Activated naive CD8-positive, alpha-beta T cell treated with anti-CD3 and anti-CD28 coated beads, Interleukin-2, amount 50 U/mL, for 16 hours (primary cell): ENCODE data around the gene GLB1L2.
"Not testable (repeated sequence)": the region's sequence is repeated elsewhere in the genome, so short reads cannot be mapped to it uniquely, and the experiment has no call there.

ENCODE experiments used
- DNase-seq: peaks from one replicate; pipeline ENCODE4 v3.0.0-alpha.2; 2020; ENCODE audit warnings: low read depth, low spot score

Gene GLB1L2

GRCh38 chr11:134328433-134328832 lies 3.4 kb upstream of the GLB1L2 start:
- no peak for DNase-seq

- no peak for DNase-seq
Measured at GRCh38 chr11:134330611-134331353, 1.0 kb upstream of the GLB1L2 start.

GRCh38 chr11:134332189-134332631 lies 422 bp downstream of the GLB1L2 start:
- no peak for DNase-seq

GRCh38 chr11:134332782-134333181 lies 994 bp downstream of the GLB1L2 start:
- DNase-seq: no peak

DNA sequence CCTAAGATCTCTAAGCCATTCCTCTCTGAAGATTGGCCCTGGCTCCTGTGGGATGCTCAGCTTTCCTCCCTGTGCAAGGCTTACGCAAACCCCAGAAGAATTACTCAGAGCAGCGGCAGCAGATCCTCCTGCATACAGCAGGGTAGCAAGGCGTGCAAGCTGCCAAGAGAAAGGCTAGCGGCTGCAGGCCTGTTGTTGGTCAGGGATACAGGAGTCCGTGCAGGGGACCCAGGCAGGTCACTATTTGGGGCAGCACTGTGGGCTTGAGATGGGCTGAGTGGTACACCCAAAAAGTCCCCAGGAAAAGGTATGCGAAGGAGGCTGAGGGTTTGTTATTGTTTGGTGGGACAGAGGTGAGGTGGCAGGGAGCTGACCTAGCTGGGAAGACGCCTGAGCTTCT lies 1.5 kb downstream of the GLB1L2 start:
- no peak for DNase-seq

DNA sequence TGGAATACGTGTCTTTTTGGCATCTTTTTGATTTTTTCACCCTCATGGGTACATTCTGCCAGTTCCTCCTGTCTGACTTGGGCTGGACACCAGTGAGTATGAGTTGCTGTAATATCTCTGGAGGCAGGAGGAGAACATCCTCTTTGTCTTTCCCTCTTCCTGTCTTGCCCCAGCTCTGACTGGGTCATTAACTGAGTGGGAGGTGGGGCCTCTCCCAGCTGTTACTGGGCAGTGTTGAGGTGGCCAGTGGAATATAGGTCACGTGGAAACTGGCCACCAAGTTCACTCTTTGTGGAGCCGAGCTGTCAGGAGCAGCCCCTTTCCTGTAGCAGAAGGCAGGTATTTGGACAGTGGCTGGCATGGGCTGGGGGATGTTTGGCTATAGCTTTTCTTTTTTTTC lies 2.2 kb downstream of the GLB1L2 start:
- DNase-seq: no peak

DNA sequence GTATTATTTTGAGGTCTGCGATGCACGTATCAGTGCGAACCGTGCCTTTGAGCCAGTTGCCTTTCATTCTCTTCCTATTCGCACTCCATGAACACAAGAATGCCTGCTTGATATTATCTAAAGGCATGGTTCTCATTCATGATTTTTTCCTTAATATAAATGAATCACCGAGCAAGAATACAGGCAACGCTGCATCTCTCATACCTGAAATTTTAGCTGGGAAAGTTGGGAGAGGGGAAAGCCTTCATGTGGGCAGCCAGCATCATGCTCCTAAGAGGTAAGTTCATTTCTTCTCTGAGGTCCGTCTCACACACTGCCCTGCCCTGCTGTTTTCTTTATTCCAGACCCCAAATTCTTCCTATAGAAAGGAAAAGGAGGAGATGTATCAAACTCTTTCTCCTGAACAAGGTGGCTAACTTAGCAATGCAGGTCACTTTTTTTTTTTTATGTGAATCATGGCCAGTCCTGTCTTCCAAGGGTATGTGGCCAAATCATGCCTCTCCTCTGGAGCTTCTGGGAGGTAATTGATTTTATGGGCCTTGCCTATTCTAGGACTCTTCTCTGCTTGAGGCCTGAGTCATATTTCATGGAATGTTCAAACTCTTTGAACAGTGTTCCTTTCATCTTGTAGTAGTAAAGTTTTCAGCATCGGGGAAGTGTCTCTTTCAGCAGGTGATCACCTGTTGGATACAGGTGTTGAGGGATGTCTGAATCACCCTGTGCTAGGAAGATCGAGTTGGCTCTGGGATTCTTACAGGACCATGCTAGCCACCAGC lies 3.2 kb downstream of the GLB1L2 start:
- no peak for DNase-seq

- DNase-seq: no peak
Measured at GRCh38 chr11:134337051-134337450, 5.3 kb downstream of the GLB1L2 start.

GRCh38 chr11:134338068-134338467 lies 6.3 kb downstream of the GLB1L2 start:
- no peak for DNase-seq

DNA sequence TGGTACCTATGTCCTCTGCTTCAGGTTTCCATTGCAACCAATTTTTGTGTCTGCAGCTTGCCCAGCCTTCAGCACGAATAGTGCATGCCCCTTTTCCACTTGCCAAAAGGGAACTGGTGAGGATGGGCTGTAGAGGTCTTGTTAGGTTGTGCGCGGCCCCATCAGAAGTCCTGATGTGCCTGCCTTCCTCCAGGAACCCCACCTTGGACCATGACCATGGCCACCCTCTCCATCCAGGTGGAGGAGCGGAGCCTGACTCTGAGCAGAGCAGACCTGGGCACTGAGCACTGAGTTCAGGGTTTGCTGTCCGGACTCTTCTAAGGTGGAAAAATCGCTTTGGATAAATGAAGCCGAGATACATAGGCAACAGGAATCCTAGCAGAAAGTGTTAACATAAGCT lies 6.9 kb downstream of the GLB1L2 start:
- no peak for DNase-seq

GRCh38 chr11:134339756-134340155 lies 8.0 kb downstream of the GLB1L2 start:
- no peak for DNase-seq

DNA sequence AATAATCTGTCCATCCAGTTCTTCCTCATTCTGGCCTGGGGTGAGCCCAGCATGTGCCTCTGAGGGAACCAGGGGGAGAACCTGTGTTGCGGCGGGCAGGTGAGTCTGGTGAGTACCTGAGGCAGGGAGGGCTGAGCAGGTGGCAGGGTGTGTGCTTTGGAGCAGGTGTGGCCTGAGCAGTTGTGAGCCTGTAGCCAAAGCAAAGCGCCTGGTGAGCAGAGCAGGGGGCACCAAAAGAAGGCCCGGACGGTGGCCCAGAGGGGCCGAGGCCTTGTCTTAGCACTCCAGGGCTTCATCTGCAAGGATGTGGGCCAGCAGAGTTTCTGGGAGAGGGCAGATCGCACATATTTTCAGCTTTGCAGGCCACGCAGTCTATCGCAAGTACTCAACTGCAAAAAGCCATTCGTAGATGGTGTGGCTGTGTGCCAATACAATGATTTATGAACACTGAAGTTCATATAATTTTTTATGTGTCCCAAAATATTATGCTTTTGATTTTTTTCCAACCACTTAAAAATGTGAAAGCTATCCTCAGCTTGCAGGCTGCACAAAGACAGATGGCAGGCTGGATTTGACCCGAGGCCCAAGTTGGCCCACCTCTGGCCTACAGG lies 8.7 kb downstream of the GLB1L2 start:
- no peak for DNase-seq

GRCh38 chr11:134341805-134342571 lies 10.2 kb downstream of the GLB1L2 start:
- no peak for DNase-seq

DNA sequence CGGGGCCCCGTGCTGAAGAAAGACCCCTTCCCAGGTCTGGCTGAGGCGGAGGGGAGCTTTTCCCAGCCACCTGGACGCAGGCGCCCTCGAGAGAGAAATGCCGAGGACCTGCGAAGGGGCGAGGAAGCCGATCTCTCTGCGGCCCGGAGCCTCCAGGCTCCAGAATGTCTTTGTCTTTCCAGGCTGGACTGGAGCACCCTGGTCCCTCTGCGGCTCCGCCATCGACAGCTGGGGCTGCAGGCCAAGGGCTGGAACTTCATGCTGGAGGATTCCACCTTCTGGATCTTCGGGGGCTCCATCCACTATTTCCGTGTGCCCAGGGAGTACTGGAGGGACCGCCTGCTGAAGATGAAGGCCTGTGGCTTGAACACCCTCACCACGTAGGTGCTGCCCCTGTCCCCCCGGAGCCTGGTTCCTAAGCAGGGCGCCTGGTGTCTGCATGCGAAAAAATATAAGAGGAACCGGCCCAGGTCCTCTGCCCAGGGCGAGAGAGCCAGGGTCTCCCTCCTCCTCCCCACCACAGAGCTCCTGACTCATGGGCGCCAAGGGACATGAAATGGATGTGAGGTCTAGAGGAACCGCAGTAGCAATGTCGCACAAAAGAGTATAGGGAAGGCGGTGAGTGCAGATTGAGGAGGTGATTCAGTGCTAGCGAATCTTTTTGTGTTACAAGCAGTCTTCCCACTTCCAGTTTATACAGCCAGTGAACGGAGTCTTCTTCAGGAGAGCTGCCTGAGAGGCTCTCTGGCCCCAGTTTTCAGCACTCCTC lies 11.0 kb downstream of the GLB1L2 start:
- no peak for DNase-seq

DNA sequence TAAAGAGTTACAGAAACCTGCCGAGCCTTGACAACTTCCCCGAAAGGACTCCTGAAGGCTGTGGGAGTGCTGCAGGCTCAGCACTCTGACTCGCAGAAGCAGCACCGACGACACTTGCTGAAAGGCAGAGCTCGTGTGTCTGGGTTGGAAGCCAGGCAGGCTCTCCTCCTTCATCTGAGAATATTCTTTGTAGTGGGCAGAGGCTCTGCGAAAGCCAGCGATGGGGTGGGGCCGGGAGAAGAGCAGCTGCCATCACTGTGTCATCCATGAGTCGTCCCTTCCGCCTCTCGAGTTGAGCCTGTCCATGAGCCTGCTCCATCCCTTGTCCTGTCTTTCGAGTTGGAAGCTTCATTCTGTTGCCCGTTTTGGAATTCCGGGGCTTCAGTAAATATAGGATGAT lies 11.9 kb downstream of the GLB1L2 start:
- no peak for DNase-seq

GRCh38 chr11:134344497-134345236 lies 12.9 kb downstream of the GLB1L2 start:
- DNase-seq: not testable (repeated sequence)

GRCh38 chr11:134345237-134345550 lies 13.4 kb downstream of the GLB1L2 start:
- no peak for DNase-seq

DNA sequence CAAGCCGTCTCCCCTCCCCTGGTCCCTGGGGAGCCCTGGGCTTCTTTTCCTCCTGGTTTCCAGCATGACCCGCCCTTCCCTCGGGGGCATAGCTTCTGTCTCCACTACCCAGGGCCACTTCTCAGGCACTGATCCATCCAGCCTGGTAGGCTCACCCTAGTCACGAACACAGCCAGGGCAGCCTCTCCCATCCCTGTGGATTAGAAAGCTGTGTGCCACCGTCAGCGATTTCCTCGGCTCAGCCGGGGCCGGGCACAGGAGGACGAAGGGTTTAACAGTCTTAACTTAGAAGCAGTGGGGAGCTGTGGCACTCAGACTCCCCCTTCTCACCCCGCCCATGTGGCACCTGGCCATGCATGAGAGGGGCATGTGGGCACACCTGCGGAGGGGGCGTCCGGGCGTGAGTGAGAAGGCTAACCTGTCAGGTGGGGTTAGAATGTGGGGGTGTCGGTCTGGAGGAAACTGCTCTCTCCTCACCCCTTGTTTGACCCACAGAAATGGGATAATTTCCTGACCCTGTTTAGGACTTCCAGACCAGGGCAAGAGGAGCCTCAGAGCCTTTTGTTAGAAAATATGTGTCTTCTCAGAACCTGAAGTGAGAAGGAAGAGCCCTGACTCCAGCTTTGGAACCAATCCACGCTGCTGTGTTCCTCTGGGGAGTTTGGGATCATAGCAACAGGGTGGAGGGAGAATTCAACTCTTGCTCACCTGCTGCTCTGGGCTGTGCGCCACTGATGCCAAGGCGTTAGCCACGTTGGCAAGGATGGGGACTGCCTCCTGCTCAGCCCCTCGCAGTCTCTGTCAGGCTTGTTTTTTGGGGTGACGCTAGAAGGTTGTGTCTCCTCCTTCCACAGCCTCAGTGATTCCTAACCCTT lies 14.6 kb downstream of the GLB1L2 start:
- no peak for DNase-seq

DNA sequence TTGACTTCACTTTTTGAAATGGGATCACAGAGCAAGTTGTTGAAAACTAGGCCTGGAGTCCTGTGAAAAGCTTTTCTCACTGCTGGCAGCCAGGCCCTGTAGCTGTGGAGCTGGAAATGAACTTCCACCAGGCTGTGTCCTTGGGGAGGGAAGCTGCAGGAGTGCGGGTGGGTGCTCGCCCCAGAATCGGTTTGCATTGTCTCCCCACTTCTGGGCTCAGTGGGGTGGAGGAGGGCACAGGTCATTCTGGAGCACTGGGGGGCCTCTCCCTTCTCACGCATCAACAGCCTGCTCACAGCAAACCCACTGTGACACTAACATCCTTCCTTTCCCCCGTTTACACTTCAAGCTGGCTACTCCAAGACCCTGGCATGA lies 15.2 kb downstream of the GLB1L2 start:
- DNase-seq: no peak

GRCh38 chr11:134347441-134347840 lies 15.7 kb downstream of the GLB1L2 start:
- no peak for DNase-seq
